Measurements from ENCODE around the gene TBC1D17. TPM values are rescaled to one million over a fixed set of nuclear protein-coding genes. Genes with fewer than 3 reads are reported as not detected.

The TBC1D17 gene
- total and polyA plus RNA-seq, 2 of the 13 experiments (the other 11 are each of a cell fraction or from before 2014, with no cell fraction given), result 9.7 to 16.9 TPM

GRCh38 chr19:49873834-49874233 is 3.7 kb upstream of the TBC1D17 start (continued):
- no peak for TF ChIP-seq TMF1 (CRISPR knock-in tag; IDR thresholded peaks at IDR 0.05; ENCODE audit: low read depth)
- TF ChIP-seq ZNF530 (CRISPR knock-in tag; IDR thresholded peaks at IDR 0.05; ENCODE audit: low read depth), result no peak
- no peak for TF ChIP-seq ZNF3 (CRISPR knock-in tag; IDR thresholded peaks at IDR 0.05)
- TF ChIP-seq, protein P1, sequence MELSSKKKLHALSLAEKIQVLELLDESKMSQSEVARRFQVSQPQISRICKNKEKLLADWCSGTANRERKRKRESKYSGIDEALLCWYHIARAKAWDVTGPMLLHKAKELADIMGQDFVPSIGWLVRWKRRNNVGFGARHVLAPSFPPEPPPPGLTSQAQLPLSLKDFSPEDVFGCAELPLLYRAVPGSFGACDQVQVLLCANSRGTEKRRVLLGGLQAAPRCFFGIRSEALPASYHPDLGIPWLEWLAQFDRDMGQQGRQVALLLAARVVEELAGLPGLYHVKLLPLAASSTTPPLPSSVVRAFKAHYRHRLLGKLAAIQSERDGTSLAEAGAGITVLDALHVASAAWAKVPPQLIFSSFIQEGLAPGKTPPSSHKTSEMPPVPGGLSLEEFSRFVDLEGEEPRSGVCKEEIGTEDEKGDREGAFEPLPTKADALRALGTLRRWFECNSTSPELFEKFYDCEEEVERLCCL (CRISPR knock-in tag; IDR thresholded peaks at IDR 0.05; ENCODE audit: borderline replicate concordance), result no peak
- TF ChIP-seq ZNF124 (CRISPR knock-in tag; IDR thresholded peaks at IDR 0.05), result no peak
- TF ChIP-seq, protein P2, sequence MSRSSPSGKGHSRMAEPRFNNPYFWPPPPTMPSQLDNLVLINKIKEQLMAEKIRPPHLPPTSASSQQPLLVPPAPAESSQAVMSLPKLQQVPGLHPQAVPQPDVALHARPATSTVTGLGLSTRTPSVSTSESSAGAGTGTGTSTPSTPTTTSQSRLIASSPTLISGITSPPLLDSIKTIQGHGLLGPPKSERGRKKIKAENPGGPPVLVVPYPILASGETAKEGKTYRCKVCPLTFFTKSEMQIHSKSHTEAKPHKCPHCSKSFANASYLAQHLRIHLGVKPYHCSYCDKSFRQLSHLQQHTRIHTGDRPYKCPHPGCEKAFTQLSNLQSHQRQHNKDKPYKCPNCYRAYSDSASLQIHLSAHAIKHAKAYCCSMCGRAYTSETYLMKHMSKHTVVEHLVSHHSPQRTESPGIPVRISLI (CRISPR knock-in tag; IDR thresholded peaks at IDR 0.05; ENCODE audit: borderline replicate concordance), result no peak
- no peak for TF ChIP-seq ETV5 (CRISPR knock-in tag; IDR thresholded peaks at IDR 0.05; ENCODE audit: borderline replicate concordance)
- no peak for TF ChIP-seq ZNF597 (CRISPR knock-in tag; IDR thresholded peaks at IDR 0.05)
- no peak for TF ChIP-seq ZNF143 (CRISPR knock-in tag; IDR thresholded peaks at IDR 0.05)
- no peak for TF ChIP-seq PRMT3 (CRISPR knock-in tag; IDR thresholded peaks at IDR 0.05; ENCODE audit: borderline replicate concordance, low read depth)
